ENCODE data around the gene SGPP2. TPM values are rescaled to one million over a fixed set of nuclear protein-coding genes. Genes with fewer than 3 reads are reported as not detected.

The SGPP2 gene, protein sequence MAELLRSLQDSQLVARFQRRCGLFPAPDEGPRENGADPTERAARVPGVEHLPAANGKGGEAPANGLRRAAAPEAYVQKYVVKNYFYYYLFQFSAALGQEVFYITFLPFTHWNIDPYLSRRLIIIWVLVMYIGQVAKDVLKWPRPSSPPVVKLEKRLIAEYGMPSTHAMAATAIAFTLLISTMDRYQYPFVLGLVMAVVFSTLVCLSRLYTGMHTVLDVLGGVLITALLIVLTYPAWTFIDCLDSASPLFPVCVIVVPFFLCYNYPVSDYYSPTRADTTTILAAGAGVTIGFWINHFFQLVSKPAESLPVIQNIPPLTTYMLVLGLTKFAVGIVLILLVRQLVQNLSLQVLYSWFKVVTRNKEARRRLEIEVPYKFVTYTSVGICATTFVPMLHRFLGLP
- total RNA-seq (2021): 0.57 and 1.1 TPM in 2 replicates
- Bru-seq, nascent RNA: percentile 19 among the genes with signal in this experiment
- percentile 28 among the genes with signal in this experiment for BruChase-seq, experiment 1, labeled RNA remaining after a 2-hour chase
- BruChase-seq, experiment 2, labeled RNA remaining after a 6-hour chase: percentile 19 among the genes with signal in this experiment
- long read RNA-seq, partial matches to known transcripts: 0 of 1 reads
- long read RNA-seq, other reads (novel, unspliced or antisense): 1 of 1 reads

DNA sequence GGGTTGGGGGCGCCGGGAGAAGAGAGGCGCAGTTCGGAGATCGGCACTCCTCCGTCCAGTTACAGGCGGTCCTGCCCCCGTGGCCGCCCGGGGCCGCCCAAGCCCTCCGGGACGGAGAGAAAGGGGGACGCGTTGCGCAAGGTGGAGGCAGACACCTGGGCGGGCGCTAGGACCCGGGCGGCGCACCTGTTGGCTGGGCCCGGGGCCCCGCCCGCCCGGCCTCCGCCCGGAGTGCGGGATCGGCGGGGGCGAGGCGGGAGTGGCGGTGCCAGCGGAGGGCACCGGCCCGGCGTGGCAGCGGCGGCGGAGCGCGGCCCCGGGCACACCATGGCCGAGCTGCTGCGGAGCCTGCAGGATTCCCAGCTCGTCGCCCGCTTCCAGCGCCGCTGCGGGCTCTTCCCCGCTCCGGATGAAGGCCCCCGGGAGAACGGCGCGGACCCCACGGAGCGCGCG is at the start of gene SGPP2:
SGPP2 (plus strand) TSS at position 268 of the 453 bp plus-strand sequence; CDS start at position 328, 60 bp downstream.
- peak; percentile 53 to 64 for DNase-seq
- H3K4me1 ChIP-seq (replicated peaks; ENCODE audit: insufficient read depth): peaks cover 31% of the 10 kb centered on the region
- intact Hi-C loops (cut with micrococcal nuclease; ENCODE audit: unreplicated experiment): loop anchor here (5.0 kb wide), 4 partner anchors 58 to 148 kb away; a partner anchor contains a TSS
- peaks cover 16% of the 10 kb centered on the region for H3F3A ChIP-seq (ENCODE audit: insufficient read depth, low read depth)
- ChIA-PET CTCF (no interaction called here), POLR2A (ENCODE audit: unreplicated experiment) (interaction anchor here (0.6 kb wide), 1 partner anchor 55 kb away, joined by 4 read pairs; no protein-coding TSS in a partner anchor)
- peak within 1 kb of the TSS; percentile 54 for H3K4me3 ChIP-seq
- peak within 1 kb of the TSS; percentile 76 for H3K4me2 ChIP-seq
- TF ChIP-seq EZH2 (IDR thresholded peaks at IDR 0.05; ENCODE audit: low read depth): no peak
- TF ChIP-seq, protein P1, sequence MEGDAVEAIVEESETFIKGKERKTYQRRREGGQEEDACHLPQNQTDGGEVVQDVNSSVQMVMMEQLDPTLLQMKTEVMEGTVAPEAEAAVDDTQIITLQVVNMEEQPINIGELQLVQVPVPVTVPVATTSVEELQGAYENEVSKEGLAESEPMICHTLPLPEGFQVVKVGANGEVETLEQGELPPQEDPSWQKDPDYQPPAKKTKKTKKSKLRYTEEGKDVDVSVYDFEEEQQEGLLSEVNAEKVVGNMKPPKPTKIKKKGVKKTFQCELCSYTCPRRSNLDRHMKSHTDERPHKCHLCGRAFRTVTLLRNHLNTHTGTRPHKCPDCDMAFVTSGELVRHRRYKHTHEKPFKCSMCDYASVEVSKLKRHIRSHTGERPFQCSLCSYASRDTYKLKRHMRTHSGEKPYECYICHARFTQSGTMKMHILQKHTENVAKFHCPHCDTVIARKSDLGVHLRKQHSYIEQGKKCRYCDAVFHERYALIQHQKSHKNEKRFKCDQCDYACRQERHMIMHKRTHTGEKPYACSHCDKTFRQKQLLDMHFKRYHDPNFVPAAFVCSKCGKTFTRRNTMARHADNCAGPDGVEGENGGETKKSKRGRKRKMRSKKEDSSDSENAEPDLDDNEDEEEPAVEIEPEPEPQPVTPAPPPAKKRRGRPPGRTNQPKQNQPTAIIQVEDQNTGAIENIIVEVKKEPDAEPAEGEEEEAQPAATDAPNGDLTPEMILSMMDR (conservative IDR thresholded peaks at IDR 0.05): no peak
- BruUV-seq (replicated peaks): no TSS peak
- no peaks in the 10 kb centered on the region for H3K36me3 ChIP-seq (ENCODE audit: low read depth)
- H3K9me2 ChIP-seq (ENCODE audit: insufficient read depth): no peaks in the 10 kb centered on the region
- no peak within 1 kb of the TSS for H3K27ac ChIP-seq
- H2AFZ ChIP-seq: peak within 1 kb of the TSS; percentile 82
- no peaks in the 10 kb centered on the region for H3K9me3 ChIP-seq (ENCODE audit: insufficient read depth, low read depth)
- H3K79me2 ChIP-seq (ENCODE audit: low read depth): no peaks in the 10 kb centered on the region
- no peaks in the 10 kb centered on the region for H4K20me1 ChIP-seq (ENCODE audit: insufficient read depth)
- no peaks in the 10 kb centered on the region for H3K27me3 ChIP-seq (ENCODE audit: insufficient read depth, low read depth)

DNA sequence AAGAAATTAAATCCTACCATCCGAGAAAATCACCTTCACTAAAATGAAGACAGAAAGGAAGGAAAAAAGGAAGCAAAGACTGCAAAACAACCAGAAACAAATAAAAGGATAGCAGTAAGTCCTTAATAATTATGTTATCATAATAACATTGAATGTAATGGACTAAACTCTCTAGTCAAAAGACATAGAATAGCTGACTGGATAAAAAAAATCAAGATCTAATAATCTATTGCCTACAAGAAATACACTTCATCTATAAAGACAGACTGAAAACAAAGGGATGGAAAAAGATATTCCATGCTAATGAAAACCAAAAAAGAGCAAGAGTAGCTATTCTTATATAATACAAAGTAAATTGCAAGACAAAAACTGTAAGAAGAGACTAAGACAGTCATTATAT is 48.5 kb upstream of the SGPP2 start:
- no peaks in the 10 kb centered on the region for H4K20me1 ChIP-seq (ENCODE audit: insufficient read depth)

DNA sequence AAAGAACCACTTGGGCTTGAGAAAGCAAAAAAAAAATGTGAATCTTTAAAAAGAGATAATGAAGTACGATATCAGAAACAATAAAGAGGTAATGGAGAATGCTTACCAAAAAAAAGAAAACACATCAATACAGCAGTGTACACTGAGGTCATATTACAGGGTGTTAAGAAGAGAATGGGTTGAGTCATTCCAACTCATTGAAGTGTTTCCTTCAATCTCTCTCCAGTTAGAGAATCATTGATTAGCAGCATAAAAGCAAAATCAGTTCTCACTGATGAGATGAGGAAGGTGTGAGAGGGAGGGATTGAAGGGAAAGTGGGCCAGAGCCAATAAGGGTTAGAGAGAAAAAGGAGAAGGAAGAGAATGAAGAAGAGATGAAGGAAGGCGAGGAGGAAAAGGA is 43.9 kb upstream of the SGPP2 start:
- Histone ChIP-seq H3K79me2 (ENCODE audit: low read depth) (no peaks in the 10 kb centered on the region), H3K4me3 (no peak overlapping the region), H3K4me2 (no peak overlapping the region), H3K9me2 (ENCODE audit: insufficient read depth) (no peaks in the 10 kb centered on the region), H3F3A (ENCODE audit: insufficient read depth, low read depth) (no peaks in the 10 kb centered on the region), H3K27ac (no peak overlapping the region), H3K36me3 (ENCODE audit: low read depth) (no peaks in the 10 kb centered on the region), H2AFZ (no peak overlapping the region), H3K4me1 (replicated peaks; ENCODE audit: insufficient read depth) (no peaks in the 10 kb centered on the region), H3K27me3 (ENCODE audit: insufficient read depth, low read depth) (no peaks in the 10 kb centered on the region), H3K9me3 (ENCODE audit: insufficient read depth, low read depth) (no peaks in the 10 kb centered on the region), H4K20me1 (ENCODE audit: insufficient read depth) (no peaks in the 10 kb centered on the region)
- ChIA-PET CTCF (no interaction called here), POLR2A (ENCODE audit: unreplicated experiment) (no interaction called here)
- DNase-seq: no peak
- intact Hi-C loops (cut with micrococcal nuclease; ENCODE audit: unreplicated experiment): no loop called here
- BruUV-seq (replicated peaks): no TSS peak
- TF ChIP-seq, protein P1 (conservative IDR thresholded peaks at IDR 0.05): no peak
- no peak for TF ChIP-seq EZH2 (IDR thresholded peaks at IDR 0.05; ENCODE audit: low read depth)

More for the DNA sequence above, 48.5 kb upstream of the SGPP2 start:
- no peaks in the 10 kb centered on the region for H3K36me3 ChIP-seq (ENCODE audit: low read depth)
- BruUV-seq (replicated peaks): no TSS peak
- no peaks in the 10 kb centered on the region for H3K9me3 ChIP-seq (ENCODE audit: insufficient read depth, low read depth)
- no peak overlapping the region for H3K4me3 ChIP-seq
- DNase-seq: no peak
- POLR2A ChIA-PET (ENCODE audit: unreplicated experiment): no interaction called here
- intact Hi-C loops (cut with micrococcal nuclease; ENCODE audit: unreplicated experiment): no loop called here
- TF ChIP-seq, protein P1 (conservative IDR thresholded peaks at IDR 0.05): no peak
- TF ChIP-seq EZH2 (IDR thresholded peaks at IDR 0.05; ENCODE audit: low read depth): no peak
- H3F3A ChIP-seq (ENCODE audit: insufficient read depth, low read depth): no peaks in the 10 kb centered on the region
- CTCF ChIA-PET: no interaction called here
- no peak overlapping the region for H3K4me2 ChIP-seq
- no peaks in the 10 kb centered on the region for H3K9me2 ChIP-seq (ENCODE audit: insufficient read depth)
- H3K79me2 ChIP-seq (ENCODE audit: low read depth): no peaks in the 10 kb centered on the region
- H2AFZ ChIP-seq: no peak overlapping the region
- no peak overlapping the region for H3K27ac ChIP-seq
- no peaks in the 10 kb centered on the region for H3K27me3 ChIP-seq (ENCODE audit: insufficient read depth, low read depth)
- no peaks in the 10 kb centered on the region for H3K4me1 ChIP-seq (replicated peaks; ENCODE audit: insufficient read depth)

Data from PC-9 (cell line).